HG03342 (cell line): ENCODE results near the gene HYAL2.
"Not testable (repeated sequence)": the region's sequence is repeated elsewhere in the genome, so short reads cannot be mapped to it uniquely, and the experiment has no call there.

Experiments
- ATAC-seq: cut with Tn5 transposase; IDR thresholded peaks from one replicate; pipeline ENCODE4 v1.9.1; 2021; ENCODE audit warnings: mild to moderate bottlenecking, moderate library complexity; ENCODE audit not compliant: unreplicated experiment

The HYAL2 gene

DNA sequence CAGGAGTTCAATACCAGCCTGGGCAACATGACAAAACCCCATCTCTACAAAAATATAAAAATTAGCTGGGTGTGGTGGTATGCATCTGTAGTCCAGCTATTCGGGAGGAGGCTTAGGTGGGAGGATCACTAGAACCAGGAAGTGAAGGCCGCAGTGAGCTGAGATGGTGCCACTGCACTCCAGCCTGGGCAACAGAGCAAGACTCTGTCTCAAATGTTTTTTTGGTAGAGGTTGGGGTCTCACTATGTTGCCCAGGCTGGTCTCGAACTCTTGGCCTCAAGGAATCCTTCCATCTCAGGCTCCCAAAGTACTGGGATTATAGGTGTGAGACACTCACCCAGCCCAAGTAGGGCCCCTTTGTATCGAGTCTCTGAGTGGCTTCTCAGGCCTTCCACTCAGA, 28.5 kb downstream of the HYAL2 start:
- ATAC-seq, result no peak

DNA sequence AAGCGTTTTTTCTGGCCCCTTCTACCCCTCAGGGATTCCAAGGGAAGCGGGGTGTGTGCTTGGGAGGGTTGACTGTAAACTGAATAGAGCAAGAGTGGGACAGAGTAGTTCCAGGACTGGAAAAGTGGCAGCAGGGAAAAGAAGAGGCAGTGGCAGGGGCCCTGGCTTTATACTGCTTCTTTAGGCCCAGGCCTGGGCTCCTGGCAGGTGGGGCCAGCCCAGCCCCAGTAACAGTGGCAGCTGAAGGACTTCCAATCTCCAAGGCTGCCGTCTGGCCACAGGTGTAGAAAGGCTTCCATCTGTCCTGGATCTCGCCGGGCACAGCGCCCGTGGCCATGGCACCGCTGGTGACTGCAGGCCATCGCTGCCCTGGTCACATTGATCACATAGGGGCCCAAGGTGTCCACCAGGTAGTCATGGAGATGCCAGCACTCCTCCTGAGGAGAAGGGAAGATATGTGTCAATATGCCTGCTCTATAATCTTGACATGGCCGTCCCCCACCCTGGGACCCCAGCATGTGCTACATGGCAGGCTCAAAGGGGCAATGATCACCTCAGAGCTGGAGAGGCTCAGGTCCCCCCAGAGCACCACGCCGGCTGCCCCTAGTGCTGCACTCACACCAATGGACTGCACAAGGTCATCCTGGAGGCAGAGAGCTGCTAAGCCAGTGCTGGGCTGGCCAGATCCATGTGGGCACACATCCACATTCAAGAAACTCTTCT, 29.3 kb downstream of the HYAL2 start:
- no peak for ATAC-seq

DNA sequence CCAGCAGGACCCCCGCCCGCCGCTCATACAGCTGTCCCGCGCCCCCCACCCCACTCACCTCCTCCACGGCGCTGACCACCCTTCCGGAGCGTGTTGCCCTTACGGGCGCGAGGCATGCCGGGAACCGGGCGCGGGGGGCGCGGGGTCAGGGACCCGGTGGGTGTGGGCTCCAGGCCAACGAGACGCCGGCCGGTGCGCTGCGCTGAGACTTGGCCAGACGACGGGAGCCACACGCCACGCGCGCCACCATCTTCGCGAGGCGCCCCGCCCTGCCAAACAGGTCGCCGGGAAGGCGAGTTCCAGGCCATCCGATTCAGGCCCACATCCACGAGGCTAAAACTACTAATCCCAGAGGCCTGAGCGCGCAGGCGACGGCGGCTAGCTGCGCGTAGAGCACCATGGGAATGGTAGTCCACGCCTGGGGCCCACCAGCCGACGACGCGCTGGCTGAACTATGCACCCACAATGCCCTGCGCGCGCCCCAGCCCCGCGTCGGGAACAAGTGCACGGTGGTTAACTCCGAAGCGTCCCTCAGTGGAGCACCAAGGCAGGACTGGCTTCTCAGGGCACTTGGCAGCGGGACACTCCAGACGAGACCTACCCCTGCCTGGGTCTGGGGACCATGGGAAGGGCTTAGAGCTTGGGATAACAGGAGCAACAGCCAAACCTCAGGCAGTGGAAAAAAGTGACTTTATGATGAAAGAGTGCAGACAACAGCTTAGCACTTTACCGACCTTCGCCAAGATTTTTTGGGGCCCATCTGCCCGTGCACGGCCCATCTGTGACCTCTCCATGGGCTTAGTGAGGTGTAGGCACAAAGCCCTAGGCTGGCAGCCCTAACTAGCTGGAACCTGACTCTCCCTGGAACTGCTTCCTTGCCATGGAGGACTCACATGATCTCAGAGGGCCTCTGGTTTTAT, 30.1 kb downstream of the HYAL2 start, which contains the start of gene IFRD2:
Gene IFRD2 (minus strand): TSS at position 271 of the 920 bp plus-strand sequence. CDS start 155 bp downstream, at position 116.
- ATAC-seq, result peak; percentile 96

DNA sequence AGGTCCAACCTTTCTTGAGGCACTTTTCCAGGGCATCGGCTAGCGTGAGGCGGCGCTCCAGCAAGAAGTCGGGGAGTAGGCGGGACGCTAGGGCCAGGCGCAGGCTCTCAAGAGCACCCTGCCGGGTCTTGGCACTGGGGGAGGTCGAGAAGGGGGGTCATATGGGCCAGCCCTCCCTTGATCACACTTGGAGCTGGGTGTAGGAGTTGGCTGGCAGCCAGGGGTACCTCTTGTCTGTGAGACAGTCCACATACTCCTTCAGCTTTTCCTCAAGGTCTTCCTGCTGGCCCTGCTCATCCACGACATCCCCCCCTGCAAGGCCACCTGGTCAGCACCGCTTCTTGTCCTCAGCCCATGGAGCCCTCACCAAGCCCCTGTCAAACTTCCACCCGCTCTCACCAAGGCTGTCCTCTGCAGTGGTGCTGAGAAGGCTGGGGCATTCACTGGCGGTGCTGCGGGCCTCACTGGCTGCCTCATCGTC, 32.3 kb downstream of the HYAL2 start:
- no peak for ATAC-seq

DNA sequence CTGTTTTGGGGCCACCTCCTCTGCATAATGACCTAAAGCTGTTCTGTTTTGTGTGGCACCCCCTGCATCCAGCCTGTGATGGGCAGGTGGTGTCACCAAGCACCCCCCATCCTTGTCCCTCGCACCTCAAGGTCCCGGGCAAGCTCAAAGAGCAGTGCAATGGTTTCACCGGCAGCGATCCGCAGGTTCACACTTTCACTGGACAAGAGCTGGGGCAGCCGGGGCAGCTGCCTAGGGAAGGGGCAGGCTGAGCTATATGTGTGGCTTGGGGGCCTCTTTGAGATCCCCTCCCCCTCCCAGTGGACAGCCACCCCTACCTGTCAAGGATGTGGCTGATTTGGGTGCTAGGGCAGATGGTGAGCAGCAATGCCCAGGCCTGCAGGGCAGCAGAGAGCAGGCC, 33.4 kb downstream of the HYAL2 start:
- ATAC-seq, result no peak

DNA sequence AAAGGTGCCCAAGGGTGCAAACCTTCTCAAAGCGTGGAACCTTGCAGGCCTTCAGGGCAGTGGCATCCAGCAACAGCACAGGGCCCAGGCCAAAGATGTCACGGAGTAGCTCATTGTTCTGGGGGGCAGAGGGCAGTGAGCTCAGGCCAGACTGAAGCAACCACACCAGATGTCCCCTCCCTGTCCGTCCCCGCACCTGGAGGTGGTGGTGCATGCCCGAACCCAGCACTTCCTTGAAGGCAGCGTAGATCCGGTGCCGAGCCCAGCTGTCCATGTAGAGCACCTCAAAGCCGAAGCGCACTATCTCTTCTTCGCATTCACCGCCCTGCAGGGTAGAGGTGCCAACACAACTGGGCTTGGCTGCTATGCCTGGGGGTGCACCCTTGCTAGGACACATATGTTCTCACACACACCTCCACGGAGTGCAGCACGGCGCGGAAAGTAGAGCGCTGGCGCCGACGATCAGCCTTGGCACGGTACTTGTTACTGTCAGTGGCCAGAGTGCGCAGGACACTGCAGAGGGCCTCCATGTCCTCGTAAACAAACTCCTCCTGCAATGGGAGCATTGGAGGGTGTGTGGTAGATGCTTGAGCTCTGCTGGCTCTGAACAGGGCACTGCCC, 34.0 kb downstream of the HYAL2 start:
- ATAC-seq, result no peak

DNA sequence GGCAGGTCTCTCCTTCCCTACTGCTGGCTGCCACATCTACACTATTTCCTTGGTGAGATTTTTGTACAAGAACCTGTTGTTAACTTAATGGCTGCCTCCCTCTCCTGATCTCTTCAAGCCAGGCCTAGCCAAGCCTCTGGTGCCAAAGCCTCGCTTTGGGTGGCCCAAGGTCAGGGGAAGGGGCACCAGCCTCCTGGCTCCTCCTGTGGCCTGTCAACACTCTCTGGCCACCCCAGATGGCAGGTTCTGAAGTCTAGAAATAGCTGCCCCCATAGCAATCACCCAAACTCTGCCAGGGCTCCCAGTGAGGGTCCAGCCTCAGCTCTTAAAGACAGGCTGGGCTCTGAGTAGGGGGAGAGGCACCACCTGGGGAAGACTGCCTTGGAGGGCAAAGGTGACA, 35.3 kb downstream of the HYAL2 start:
- no peak for ATAC-seq

DNA sequence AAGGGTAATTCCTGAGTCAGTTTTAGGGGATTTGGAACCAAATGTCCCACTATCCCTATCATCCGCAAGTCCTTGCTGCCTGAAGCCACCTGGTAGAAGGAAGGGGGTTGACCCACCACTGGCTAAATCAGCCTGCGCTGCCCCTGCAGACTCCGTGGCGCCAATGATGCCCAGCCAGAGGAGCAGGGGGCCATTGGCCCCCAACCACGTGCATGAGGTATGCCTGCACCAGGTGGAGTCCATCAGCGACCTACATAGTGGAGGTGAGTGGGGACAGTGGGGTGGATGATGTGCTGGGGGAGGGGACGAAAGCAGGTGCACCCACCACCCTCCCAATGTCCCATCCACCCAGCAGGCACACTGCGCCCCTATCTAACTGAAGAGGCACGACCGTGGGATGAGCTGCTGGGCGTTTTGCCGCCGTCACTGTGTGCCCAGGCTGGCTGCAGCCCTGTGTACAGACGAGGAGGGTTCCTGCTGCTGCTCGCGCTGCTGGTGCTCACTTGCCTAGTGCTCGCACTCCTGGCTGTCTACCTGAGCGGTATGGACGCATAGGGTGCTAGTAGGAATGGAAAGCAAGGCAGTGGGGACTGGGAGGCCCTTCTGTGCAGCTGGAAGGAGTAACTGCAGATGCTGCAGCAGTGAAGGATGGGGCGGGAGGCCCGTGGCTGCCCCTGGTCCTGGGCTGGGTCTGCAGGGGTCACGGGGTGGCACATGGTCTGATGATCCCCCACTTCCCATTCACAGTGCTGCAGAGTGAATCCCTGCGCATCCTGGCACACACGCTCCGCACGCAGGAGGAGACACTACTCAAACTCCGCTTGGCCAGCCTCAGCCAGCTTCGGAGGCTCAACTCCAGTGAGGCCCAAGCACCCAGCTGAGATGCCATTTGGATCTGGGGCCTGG, 36.0 kb downstream of the HYAL2 start:
- ATAC-seq, result no peak

DNA sequence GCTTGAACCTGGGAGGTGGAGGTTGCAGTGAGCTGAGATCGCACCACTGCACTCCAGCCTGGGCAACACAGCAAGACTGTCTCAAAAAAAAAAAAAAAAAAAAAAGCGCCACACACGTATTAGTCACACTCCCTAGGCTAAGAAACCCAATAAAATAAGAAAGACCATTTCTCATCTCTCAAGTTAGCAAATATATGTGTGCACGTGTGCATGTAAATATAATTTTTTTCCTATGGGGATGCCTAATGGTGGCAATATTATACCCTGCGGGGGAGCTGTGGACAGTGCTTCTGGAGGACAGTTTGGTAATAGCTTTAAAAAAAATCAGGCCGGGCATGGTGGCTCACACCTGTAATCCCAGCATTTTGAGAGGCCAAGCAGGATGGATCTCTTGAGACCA, 38.4 kb downstream of the HYAL2 start:
- not testable (repeated sequence) for ATAC-seq

DNA sequence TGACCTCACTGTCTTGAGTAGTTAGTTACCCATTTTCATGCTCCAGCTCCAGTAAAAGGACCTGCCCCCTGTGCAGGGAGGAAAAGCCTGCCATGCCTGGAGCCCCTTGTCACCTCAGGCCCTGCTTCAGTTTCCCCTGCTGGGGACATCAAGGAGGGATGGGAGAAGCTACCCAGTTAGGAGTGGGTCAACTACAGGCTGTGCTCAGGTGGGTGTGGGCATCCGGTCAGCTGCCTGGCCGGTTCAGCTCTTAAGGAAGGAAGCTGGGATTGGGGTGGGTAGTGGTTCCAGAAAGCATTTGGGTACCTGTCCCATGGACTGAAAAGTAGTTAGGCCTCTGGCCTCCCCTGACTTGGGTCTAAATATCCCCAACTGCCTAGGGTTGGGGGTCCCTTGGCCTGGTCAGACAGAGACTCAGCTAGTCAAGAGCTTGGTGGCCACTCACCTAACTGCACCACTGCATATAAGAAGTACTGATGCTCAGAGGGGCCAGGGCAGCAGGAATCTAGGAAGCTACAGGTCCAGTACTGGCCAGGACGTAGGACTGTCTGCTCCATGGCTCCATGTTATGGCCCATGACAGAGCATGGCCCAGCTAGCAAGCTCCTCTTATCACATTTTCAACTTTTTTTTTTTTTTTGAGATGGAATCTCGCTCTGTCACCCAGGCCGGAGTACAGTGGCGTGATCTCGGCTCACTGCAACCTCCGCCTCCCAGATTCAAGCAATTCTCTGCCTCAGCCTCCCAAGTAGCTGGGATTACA, 43.1 kb downstream of the HYAL2 start:
- ATAC-seq, result no peak

DNA sequence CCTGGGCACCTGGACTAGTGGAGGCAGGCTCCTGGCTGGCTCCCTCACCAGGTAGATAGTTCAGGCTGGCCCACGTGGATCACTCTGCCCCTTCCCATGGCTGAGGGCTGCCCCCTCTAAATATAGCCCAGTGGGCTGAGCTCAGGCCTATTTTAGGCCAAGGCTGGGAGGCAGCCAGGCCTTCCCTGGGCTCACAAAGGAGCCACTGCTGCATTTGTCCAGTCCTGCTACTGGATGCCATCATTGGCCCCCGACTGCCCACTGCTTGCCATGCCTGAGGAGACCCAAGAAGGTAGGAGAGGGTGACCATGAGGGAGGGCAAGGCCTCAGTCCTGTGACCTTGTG, 43.7 kb downstream of the HYAL2 start, which contains the start of gene LSMEM2:
Gene LSMEM2 (plus strand): TSS at position 208 of the 345 bp plus-strand sequence. CDS start 27 bp downstream, at position 235.
- ATAC-seq, result no peak

DNA sequence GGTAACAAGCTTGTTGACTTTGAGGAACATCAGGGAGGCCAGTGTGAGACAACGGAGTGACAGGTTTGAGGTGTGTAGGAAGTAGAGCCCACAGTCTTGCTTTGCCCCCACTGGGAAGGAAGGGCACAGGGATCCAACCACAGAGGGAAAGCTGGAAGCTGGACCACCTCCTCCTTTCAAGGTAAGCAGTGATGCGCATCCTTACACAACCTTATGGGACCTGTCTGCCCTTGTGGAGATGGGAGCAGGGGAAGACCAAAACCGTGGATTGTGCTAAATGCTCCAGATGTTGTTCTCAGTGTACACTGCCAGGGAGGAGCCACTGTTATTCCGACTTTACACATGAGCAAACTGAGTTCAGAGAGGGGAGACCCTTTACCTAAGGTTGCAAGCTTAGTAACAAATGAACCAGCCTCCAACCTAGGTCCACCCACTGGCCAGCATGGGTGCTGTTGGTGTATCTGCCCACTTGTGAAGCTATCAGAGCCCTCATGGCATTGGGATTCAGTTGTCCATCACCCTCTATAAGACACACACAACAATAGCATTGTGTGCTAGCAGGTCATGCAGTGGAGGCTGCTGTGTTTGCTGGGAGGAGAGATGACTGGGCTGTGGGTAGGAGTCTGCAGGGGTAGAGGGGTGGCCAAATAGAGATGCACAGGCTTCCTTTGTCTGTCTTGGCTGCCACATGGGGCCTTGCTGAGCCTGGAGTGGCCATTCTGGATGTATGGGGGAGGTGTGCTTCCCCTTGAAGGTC, 44.2 kb downstream of the HYAL2 start:
- no peak for ATAC-seq

DNA sequence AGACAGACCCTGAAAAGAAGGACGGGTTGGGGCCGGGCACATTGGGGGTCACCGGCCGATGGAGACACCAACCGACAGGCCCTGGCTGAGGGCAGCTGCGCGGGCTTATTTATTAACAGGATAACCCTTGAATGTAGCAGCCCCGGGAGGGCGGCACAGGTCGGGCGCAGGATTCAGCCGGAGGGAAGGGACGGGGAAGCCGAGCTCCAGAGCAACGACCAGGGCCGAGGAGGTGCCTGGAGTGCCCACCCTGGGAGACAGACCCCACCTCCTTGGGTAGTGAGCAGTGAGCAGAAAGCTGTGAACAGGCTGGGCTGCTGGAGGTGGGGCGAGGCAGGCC, 45.8 kb downstream of the HYAL2 start:
- no peak for ATAC-seq

DNA sequence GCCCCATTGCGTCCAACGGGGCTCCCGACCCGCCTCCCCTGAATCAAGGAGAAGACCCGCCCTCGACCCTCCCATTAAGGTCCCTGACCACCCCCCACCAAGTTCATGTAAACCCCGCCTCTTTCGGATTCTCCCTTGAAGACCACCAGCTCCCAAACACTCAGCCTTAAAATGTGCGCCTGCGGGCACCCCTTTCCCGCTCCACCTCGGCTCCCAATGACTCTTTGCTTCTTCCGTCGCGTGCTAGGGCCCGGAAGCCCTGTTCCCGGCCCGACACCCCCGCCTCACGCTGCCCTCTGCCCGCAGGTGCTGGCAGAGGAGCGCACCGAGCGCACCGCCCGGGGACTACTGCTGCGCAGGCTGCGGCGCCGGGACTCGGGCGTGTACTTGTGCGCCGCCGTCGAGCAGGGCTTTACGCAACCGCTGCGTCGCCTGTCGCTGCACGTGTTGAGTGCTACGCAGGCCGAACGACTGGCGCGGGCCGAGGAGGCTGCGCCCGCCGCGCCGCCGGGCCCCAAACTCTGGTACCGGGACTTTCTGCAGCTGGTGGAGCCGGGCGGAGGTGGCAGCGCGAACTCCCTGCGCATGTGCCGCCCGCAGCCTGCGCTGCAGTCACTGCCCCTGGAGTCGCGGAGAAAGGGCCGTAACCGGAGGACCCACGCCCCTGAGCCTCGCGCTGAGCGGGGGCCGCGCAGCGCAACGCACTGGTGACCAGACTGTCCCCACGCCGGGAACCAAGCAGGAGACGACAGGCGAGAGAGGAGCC, 46.4 kb downstream of the HYAL2 start:
- no peak for ATAC-seq

DNA sequence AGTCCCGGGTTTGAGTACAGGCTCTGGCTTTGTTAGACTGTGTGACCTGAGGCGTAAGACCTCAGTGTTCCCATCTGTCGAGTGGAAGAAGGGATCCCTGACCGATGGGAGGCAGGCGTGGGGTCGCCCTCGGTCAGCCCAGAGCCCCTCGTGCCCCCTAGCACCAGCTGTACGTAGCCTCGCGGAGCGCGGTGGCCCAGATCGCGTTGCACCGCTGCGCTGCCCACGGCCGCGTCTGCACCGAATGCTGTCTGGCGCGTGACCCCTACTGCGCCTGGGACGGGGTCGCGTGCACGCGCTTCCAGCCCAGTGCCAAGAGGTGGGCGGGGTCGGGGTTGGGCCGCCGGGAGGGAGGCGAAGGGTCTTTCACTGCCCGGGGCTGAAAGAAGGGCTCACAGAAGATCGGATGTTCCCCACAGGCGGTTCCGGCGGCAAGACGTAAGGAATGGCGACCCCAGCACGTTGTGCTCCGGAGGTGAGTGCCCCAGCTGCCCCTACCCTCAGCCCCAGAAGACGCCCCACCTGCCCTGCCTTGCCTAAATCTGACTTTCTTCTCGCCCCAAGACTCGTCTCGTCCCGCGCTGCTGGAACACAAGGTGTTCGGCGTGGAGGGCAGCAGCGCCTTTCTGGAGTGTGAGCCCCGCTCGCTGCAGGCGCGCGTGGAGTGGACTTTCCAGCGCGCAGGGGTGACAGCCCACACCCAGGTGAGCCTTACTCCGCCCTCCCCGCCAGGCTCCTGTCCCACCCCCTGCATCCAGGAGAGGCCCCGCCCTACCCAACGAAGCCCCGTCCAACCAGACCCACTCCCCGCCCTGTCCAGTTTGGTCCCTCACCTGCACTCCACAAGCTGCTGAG, 47.2 kb downstream of the HYAL2 start:
- no peak for ATAC-seq

DNA sequence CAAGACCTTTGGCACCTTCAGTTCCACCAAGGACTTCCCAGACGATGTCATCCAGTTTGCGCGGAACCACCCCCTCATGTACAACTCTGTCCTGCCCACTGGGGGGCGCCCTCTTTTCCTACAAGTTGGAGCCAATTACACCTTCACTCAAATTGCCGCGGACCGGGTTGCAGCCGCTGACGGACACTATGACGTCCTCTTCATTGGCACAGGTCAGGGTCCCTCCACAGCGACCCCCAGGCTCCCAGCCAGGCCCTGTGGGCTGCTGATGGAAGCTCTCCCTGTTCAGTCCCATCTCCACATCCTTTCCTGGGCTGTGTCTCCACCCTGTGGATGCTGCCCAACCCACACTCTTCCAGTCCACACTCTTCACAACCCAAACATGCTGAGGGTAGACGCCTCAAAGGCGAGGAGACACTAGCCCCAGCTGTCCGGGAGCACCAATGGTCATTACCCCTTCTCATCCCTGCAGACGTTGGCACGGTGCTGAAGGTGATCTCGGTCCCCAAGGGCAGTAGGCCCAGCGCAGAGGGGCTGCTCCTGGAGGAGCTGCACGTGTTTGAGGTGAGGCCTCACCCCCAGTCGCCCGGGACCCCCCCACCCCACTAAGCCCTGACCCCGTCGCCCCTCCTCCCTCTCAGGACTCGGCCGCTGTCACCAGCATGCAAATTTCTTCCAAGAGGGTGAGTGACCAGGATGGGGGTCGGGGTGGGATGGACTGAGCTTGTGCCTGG, 48.0 kb downstream of the HYAL2 start:
- ATAC-seq, result no peak

DNA sequence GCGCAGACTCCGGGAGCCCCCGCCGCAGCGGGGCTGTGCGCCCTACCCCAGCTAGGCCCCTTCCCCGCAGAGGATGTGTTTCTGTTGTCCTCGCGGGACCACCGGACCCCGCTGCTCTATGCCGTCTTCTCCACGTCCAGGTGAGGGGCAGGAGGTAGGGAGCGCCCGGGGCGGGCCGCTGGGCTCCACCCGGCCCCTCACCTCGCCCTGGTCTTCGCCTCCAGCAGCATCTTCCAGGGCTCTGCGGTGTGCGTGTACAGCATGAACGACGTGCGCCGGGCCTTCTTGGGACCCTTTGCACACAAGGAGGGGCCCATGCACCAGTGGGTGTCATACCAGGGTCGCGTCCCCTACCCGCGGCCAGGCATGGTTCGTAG, 48.9 kb downstream of the HYAL2 start:
- no peak for ATAC-seq
